AG04449 (cell line): ENCODE results near the gene WNT7A.

Experiments used
- CTCF ChIA-PET: fragments of 350-600 bp; formaldehyde crosslinking; extraction: SDS; loops from one replicate; lab custom pipeline; 2021; ENCODE audit warnings: antibody characterized with exemption; lab: Yijun Ruan, JAX
- POLR2A ChIA-PET: fragments of 400-600, 350-600 bp; formaldehyde crosslinking; extraction: SDS; loops from one replicate; lab custom pipeline; 2020; ENCODE audit warnings: antibody characterized with exemption, inconsistent platforms; lab: Yijun Ruan, JAX
- DNase-seq: peaks from one replicate; pipeline ENCODE4 v3.0.0-alpha.2; 2010; ENCODE audit warnings: low read depth, low spot score
- H3K4me3 ChIP-seq: 2 replicates; pipeline ENCODE4 v1.5.1; 2011; ENCODE audit warnings: low read depth, mild to moderate bottlenecking, control low read depth, low read length
- CTCF ChIP-seq: IDR thresholded peaks from one replicate; pipeline ENCODE4 v1.5.1; 2011; ENCODE audit warnings: mild to moderate bottlenecking, moderate library complexity, low read length, control low read depth, inconsistent platforms; ENCODE audit not compliant: insufficient read depth; ENCODE audit errors: missing control alignments

WNT7A gene

DNA sequence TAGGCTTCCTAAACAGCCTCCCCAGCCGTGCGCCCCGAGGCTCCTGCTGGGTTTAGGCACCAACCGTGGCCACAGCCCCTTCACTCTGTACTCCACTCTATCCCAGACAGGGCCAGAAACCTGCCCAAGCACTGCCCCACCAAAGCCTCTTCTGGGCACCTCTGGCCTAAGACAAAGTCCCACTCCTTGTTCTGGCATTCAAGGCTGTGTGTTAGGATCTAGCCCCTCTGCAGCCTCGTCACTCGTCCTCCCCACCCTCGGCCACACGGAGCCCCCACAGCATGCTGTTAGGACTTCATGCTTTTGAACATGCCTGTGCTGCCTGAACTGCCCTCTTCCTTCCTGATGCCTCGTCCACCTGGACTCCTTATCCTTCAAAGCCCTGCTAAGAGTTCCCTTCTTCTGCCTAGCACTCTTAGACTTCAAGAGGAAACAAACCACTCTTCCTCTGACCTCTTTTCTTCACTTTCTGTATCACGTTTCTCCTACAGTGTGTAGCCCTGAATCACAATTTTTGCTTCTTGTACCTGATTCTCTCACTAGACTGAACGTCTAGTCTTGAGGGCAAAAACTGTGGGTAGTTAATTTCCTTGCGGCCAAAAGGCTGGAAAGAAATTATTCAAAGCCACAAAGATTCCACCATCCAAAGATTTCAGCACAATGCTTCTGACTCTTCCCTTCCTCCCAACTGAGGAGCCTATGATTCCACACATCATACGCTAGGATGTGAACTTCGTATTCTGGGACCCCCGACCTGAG is 28.6 kb downstream of the WNT7A start:
- POLR2A ChIA-PET = no interaction called here
- CTCF ChIA-PET = no interaction called here
- no peak overlapping the region for H3K4me3 ChIP-seq
- TF ChIP-seq CTCF = no peak
- no peak for DNase-seq

- no peak for DNase-seq
- POLR2A ChIA-PET = no interaction called here
- CTCF ChIA-PET = no interaction called here
- TF ChIP-seq CTCF = no peak
- H3K4me3 ChIP-seq = no peak overlapping the region
Measured at GRCh38 chr3:13850161-13850945, 29.5 kb downstream of the WNT7A start.

DNA sequence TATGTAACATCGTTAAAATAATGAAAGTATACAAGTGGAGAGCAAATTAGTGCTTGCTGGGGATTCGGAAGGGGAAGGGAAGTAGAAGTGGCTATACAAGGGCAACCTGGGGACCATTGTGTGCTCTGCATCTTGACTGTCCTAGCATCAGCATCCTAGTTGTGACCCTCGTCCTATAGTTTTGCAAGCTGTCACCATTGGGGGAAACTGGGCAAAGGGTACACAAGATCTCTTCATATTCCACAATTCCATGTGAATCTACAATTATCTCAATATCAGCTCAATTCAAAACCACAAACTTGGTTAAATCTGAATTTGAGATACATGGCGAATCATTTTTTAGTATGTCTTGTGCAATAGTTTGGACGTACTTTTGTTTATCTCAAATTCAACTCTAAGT is 30.9 kb downstream of the WNT7A start:
- TF ChIP-seq CTCF = no peak
- ChIA-PET POLR2A (no interaction called here), CTCF (no interaction called here)
- H3K4me3 ChIP-seq = no peak overlapping the region
- DNase-seq = no peak

DNA sequence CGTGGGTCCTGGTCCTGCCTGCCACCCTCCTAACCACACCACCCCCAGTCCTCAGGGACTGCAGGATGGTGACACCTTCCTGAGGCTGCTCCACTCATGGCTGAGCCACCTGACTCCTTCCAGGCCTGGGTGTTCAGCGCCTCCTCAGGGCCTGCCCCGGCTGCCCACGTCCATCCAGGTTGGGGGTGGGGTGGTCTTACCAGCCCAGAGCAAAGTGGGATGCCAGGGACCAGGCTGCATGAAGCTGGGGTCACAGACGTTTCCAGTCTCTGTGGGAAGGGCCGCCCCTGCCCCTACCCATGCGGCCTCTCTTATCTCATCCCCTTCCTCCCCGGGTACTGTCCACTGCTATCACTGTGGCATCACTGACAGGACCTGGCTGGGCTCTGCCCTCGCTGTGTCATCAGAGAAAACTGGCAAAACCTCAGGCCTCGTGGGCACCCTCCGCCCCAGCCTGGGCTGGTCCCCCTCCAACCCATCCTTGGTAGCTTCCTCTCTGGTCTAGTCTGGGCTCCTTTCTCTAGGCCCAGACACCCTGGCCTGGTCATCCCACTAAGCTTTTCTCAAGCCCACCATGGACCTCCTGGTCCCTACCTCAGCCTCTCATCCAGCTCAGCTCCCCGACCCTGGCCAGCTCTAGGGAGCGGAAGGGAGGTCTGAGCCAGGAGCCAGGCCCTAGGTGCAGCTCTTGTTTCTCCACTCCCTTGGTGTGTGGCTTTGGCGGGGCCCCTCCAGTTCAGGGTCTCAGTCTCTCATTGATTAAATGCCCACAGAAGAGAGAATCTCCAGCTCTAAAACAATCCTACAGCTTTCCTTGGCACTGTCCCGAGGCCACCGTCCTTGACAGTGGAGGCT is 32.9 kb downstream of the WNT7A start:
- no peak overlapping the region for H3K4me3 ChIP-seq
- TF ChIP-seq CTCF = no peak

GRCh38 chr3:13846238-13846637 is 33.6 kb downstream of the WNT7A start:
- DNase-seq = no peak
- CTCF ChIA-PET = no interaction called here

More for the DNA sequence above, 32.9 kb downstream of the WNT7A start:
- ChIA-PET CTCF (no interaction called here), POLR2A (no interaction called here)
- no peak for DNase-seq

More at GRCh38 chr3:13846238-13846637, 33.6 kb downstream of the WNT7A start:
- TF ChIP-seq CTCF = no peak
- H3K4me3 ChIP-seq = no peak overlapping the region
- POLR2A ChIA-PET = no interaction called here
